OCI-LY3 (cell line): Measurements from ENCODE around the gene HK2.

ENCODE experiments used
- H2AFZ ChIP-seq: fragments of 200-600, 300-600 bp; shearing (Covaris generic); 2 replicates; pipeline ENCODE4 v1.6.0; 2014; ENCODE audit warnings: antibody characterized with exemption, low read depth, low read length
- H3K27ac ChIP-seq: fragments of 200-600, 300-600 bp; sonication (generic); 2 replicates; pipeline ENCODE4 v1.5.1; 2014; ENCODE audit warnings: mild to moderate bottlenecking, low read length, moderate library complexity, mixed read lengths
- H3K27me3 ChIP-seq: fragments of 200-600, 300-600 bp; sonication (generic); 2 replicates; pipeline ENCODE4 v1.6.1; 2014; ENCODE audit warnings: low read depth, low read length, mixed read lengths
- H3K36me3 ChIP-seq: fragments of 200-600, 300-600 bp; sonication (generic); replicated peaks from 2 replicates; pipeline ENCODE3; 2014; ENCODE audit warnings: low read depth, low read length, mixed read lengths
- H3K4me1 ChIP-seq: fragments of 300-600, 200-600 bp; sonication (generic); 2 replicates; pipeline ENCODE4 v1.6.1; 2014; ENCODE audit warnings: low read length, mixed read lengths
- H3K4me2 ChIP-seq: fragments of 200-600, 300-600 bp; sonication (generic); 2 replicates; pipeline ENCODE4 v1.6.1; 2014; ENCODE audit warnings: low read length, mixed read lengths
- H3K4me3 ChIP-seq: fragments of 300-600, 200-600 bp; sonication (generic); 2 replicates; pipeline ENCODE4 v1.5.1; 2014; ENCODE audit warnings: antibody characterized with exemption, mild to moderate bottlenecking, low read length, moderate library complexity
- H3K79me2 ChIP-seq: fragments of 300-600, 200-600 bp; shearing (Covaris generic); 2 replicates; pipeline ENCODE4 v1.6.1; 2014; ENCODE audit warnings: mild to moderate bottlenecking, low read length, mixed read lengths
- H3K9ac ChIP-seq: fragments of 300-600, 200-600 bp; shearing (Covaris generic); 2 replicates; pipeline ENCODE4 v1.6.0; 2014; ENCODE audit warnings: mild to moderate bottlenecking, low read length, moderate library complexity
- H3K9me3 ChIP-seq: fragments of 200-600, 300-600 bp; shearing (Covaris generic); 2 replicates; pipeline ENCODE4 v1.6.1; 2014; ENCODE audit warnings: low read length, mixed read lengths; ENCODE audit not compliant: insufficient read depth
- H4K20me1 ChIP-seq: fragments of 200-600, 300-600 bp; sonication (generic); 2 replicates; pipeline ENCODE4 v1.6.1; 2016; ENCODE audit warnings: low read length, mixed read lengths; ENCODE audit not compliant: insufficient read depth
- EZH2phosphoT487 ChIP-seq: fragments of 200-600 bp; shearing (Covaris generic); IDR thresholded peaks from 2 replicates; pipeline ENCODE4 v1.6.1; 2018; ENCODE audit warnings: antibody characterized with exemption, mixed run types, low read depth
- TF ChIP-seq, protein P1 (sequence below): fragments of 200-600, 300-600 bp; sonication (generic); IDR thresholded peaks from 2 replicates; pipeline ENCODE4 v1.5.1; 2014; ENCODE audit warnings: antibody characterized with exemption, low read length, low read depth

The HK2 gene

DNA sequence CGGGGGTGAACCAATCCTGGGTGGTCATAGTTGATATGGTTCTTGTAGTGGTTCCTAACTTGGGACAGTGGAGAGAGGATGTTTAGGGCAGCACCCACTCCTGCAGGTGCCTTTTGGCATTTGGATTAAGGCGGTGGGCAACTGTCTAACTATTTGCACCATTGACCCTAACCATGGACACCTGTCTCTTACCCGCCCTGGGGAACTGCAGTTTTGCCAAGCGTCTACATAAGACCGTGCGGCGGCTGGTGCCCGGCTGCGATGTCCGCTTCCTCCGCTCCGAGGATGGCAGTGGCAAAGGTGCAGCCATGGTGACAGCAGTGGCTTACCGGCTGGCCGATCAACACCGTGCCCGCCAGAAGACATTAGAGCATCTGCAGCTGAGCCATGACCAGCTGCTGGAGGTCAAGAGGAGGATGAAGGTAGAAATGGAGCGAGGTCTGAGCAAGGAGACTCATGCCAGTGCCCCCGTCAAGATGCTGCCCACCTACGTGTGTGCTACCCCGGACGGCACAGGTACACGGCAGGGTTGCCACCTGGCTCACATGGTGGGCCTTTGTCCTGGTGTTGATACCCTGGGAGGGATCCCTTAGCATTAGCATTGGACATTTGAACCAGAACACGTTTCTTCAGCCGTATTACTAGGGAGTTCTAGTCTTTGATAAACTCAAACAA lies 46.3 kb downstream of the HK2 start:
- TF ChIP-seq EZH2phosphoT487, result no peak
- TF ChIP-seq, protein P1, sequence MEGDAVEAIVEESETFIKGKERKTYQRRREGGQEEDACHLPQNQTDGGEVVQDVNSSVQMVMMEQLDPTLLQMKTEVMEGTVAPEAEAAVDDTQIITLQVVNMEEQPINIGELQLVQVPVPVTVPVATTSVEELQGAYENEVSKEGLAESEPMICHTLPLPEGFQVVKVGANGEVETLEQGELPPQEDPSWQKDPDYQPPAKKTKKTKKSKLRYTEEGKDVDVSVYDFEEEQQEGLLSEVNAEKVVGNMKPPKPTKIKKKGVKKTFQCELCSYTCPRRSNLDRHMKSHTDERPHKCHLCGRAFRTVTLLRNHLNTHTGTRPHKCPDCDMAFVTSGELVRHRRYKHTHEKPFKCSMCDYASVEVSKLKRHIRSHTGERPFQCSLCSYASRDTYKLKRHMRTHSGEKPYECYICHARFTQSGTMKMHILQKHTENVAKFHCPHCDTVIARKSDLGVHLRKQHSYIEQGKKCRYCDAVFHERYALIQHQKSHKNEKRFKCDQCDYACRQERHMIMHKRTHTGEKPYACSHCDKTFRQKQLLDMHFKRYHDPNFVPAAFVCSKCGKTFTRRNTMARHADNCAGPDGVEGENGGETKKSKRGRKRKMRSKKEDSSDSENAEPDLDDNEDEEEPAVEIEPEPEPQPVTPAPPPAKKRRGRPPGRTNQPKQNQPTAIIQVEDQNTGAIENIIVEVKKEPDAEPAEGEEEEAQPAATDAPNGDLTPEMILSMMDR, result no peak
- Histone ChIP-seq H3K27me3 (no peaks in the 10 kb centered on the region), H3K9ac (no peak overlapping the region), H3K79me2 (no peaks in the 10 kb centered on the region), H3K4me3 (no peak overlapping the region), H3K36me3 (peaks cover 86% of the 10 kb centered on the region), H3K9me3 (no peaks in the 10 kb centered on the region), H3K4me2 (no peak overlapping the region), H3K4me1 (peaks cover 5% of the 10 kb centered on the region; the same call in 1 of the 2 replicates), H3K27ac (no peak overlapping the region), H2AFZ (no peak overlapping the region), H4K20me1 (peaks cover 14% of the 10 kb centered on the region; the same call in 1 of the 2 replicates)

DNA sequence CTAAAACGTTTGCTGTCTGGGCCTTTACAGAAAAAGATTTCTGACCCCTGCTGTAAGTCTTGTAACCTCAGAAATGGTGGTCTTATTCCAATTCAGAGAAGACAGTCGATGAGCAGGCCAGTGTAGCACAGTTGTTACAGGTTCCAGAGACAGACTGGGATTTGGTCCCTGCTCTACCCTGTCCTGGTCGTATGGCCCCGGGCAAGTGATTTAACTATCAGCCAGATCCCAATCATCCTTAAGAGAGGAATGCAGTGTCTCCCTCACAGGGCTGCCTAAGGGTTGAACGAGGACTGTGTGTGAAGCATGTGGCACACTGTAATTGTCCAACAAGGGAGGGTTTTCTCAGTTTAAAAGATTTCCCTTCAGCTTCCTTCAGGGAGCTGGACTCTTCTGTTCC lies 47.2 kb downstream of the HK2 start:
- Histone ChIP-seq H3K27ac (no peak overlapping the region), H3K4me3 (no peak overlapping the region), H3K9me3 (no peaks in the 10 kb centered on the region), H3K4me1 (peaks cover 3% of the 10 kb centered on the region; the same call in 1 of the 2 replicates), H3K4me2 (no peak overlapping the region), H2AFZ (no peak overlapping the region), H3K9ac (no peak overlapping the region), H3K27me3 (no peaks in the 10 kb centered on the region), H3K79me2 (no peaks in the 10 kb centered on the region), H4K20me1 (peaks cover 8% of the 10 kb centered on the region; the same call in 1 of the 2 replicates), H3K36me3 (peaks cover 85% of the 10 kb centered on the region)
- TF ChIP-seq, protein P1, result no peak
- no peak for TF ChIP-seq EZH2phosphoT487

DNA sequence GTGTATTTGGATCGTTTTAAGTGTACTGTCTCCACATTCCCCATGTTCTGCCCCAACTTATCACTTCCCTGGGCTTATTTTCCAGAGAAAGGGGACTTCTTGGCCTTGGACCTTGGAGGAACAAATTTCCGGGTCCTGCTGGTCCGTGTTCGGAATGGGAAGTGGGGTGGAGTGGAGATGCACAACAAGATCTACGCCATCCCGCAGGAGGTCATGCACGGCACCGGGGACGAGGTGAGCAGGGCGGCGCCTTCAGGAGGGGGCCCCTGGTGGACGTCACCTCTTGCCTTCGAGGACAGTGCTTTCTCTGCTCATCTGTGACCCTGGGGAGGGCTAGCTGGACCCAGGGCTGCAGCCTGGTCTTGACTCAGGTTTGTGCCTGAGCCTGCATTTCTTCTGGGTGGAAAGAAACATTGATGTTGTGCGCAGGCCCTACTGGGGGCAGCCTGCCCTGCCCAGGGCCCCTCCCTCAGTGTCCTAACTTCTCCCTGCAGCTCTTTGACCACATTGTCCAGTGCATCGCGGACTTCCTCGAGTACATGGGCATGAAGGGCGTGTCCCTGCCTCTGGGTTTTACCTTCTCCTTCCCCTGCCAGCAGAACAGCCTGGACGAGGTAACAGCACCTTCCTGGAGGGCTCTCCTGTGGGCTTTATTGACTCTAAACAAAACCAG lies 47.8 kb downstream of the HK2 start:
- Histone ChIP-seq H3K9me3 (no peaks in the 10 kb centered on the region), H3K4me1 (no peaks in the 10 kb centered on the region), H3K27me3 (no peaks in the 10 kb centered on the region), H3K9ac (no peak overlapping the region), H4K20me1 (0 out of 2 replicates have a peak, but pooled peaks cover 4% of the 10 kb centered on the region), H3K4me2 (no peak overlapping the region), H2AFZ (no peak overlapping the region), H3K27ac (no peak overlapping the region), H3K4me3 (no peak overlapping the region), H3K79me2 (no peaks in the 10 kb centered on the region), H3K36me3 (peaks cover 86% of the 10 kb centered on the region)
- no peak for TF ChIP-seq EZH2phosphoT487
- TF ChIP-seq, protein P1, result no peak

DNA sequence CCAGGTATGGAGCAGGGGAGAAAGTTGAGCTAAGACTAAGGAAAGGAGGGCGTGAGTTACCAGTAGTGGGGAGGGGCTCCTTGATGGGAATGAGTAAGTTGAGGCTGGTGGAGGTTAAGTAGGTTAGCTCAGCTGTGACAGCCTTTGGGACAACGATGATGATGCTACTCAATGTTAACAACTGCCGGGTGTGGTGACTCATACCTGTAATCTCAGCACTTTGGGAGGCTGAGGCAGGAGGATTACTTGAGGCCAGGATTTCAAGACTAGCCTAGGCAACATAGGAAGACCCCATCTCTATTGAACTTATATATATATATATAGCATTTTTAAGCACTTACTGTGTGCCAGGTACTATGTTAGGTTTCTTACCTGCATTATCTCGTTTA lies 48.4 kb downstream of the HK2 start:
- Histone ChIP-seq H4K20me1 (no peaks in the 10 kb centered on the region), H3K4me1 (no peaks in the 10 kb centered on the region), H3K79me2 (no peaks in the 10 kb centered on the region), H3K27ac (no peak overlapping the region), H3K36me3 (peaks cover 86% of the 10 kb centered on the region), H3K4me3 (no peak overlapping the region), H2AFZ (no peak overlapping the region), H3K4me2 (no peak overlapping the region), H3K9me3 (no peaks in the 10 kb centered on the region), H3K27me3 (no peaks in the 10 kb centered on the region), H3K9ac (no peak overlapping the region)
- no peak for TF ChIP-seq EZH2phosphoT487
- TF ChIP-seq, protein P1, result no peak
